Measurements from ENCODE around the gene TMPRSS2.

GRCh38 chr21:41446586-41446985 is 61.4 kb downstream of the TMPRSS2 start:
- TF ChIP-seq CTCF (IDR thresholded peaks at IDR 0.05; ENCODE audit: low read length), result no peak
- TF ChIP-seq EZH2 (IDR thresholded peaks at IDR 0.05; ENCODE audit: borderline replicate concordance, low read length), result no peak
